Endothelial cell of umbilical vein (primary cell): Measurements from ENCODE around the gene STAG1. TPM values are rescaled to one million over a fixed set of nuclear protein-coding genes. Genes with fewer than 3 reads are reported as not detected.

Experiments used
- BruUV-seq: library from RNA; stranded (reverse); fragments of 400-500 nt; replicated peaks from 2 replicates; lab custom pipeline; 2021; lab: Mats Ljungman, UMichigan
- CTCF ChIA-PET: fragments of 300-600, 350-600 bp; sonication (Branson Sonifier 250); formaldehyde crosslinking; loops from one replicate; lab custom pipeline; 2021; ENCODE audit warnings: antibody characterized with exemption, inconsistent platforms; lab: Charles Lee
- POLR2A ChIA-PET: fragments of 300-600, 350-600 bp; sonication (Branson Sonifier 250); formaldehyde crosslinking; loops from one replicate; lab custom pipeline; 2021; ENCODE audit warnings: antibody characterized with exemption, inconsistent platforms; lab: Charles Lee
- DNase-seq: peaks from one replicate; pipeline ENCODE4 v3.0.0-alpha.2; 2011; ENCODE audit warnings: low read depth, low spot score
- FAIRE-seq: peaks from 2 replicates; lab custom pipeline; 2011; peaks lifted over from hg19 to GRCh38; lab: Jason Lieb, UNC
- H2AFZ ChIP-seq: 2 replicates; pipeline ENCODE4 v1.6.0; 2012; ENCODE audit warnings: low read depth, low read length, control low read depth, inconsistent platforms
- H3K27ac ChIP-seq: 2 replicates; pipeline ENCODE4 v1.5.1; 2011; ENCODE audit warnings: low read depth, mild to moderate bottlenecking, control low read depth, low read length, moderate library complexity; ENCODE audit not compliant: insufficient read depth
- H3K27me3 ChIP-seq, 2 experiments: 2 replicates each; pipeline versions ENCODE4 v1.6.0 to v1.6.1; 2011; ENCODE audit warnings: low read length in 2 of 2, mixed read lengths in 1 of 2; ENCODE audit not compliant: control insufficient read depth in 2 of 2, insufficient read depth in 2 of 2
- H3K36me3 ChIP-seq, 2 experiments: 2 replicates in 1 of 2; 3 replicates in 1 of 2; pipeline ENCODE4 v1.5.1; 2011; ENCODE audit warnings: low read length in 2 of 2, mild to moderate bottlenecking in 1 of 2, moderate library complexity in 1 of 2; ENCODE audit not compliant: control insufficient read depth in 2 of 2, insufficient read depth in 2 of 2; ENCODE audit errors: extremely low read depth in 1 of 2
- H3K4me1 ChIP-seq: 3 replicates; pipeline ENCODE4 v1.5.1; 2011; ENCODE audit warnings: mild to moderate bottlenecking, low read length; ENCODE audit not compliant: control insufficient read depth, insufficient read depth; ENCODE audit errors: extremely low read depth
- H3K4me2 ChIP-seq: 2 replicates; pipeline ENCODE4 v1.6.1; 2011; ENCODE audit warnings: low read length, control low read depth, mixed read lengths; ENCODE audit not compliant: insufficient read depth
- H3K4me3 ChIP-seq, 3 experiments: fragments of 200-600 bp in 1 of 3; sonication (generic), shearing (Covaris generic) in 1 of 3; replicated peaks in 1 of 3; 2 replicates each; pipeline ENCODE4 v1.5.1; 2011 to 2016; ENCODE audit warnings: control low read depth in 3 of 3, low read length in 3 of 3, mild to moderate bottlenecking in 2 of 3, inconsistent platforms in 1 of 3, low read depth in 1 of 3, moderate library complexity in 1 of 3; ENCODE audit not compliant: insufficient read depth in 1 of 3
- H3K79me2 ChIP-seq: 2 replicates; pipeline ENCODE4 v1.6.0; 2012; ENCODE audit warnings: low read length, inconsistent platforms; ENCODE audit not compliant: control insufficient read depth, insufficient read depth
- H3K9ac ChIP-seq: replicated peaks from 2 replicates; pipeline ENCODE3; 2011; ENCODE audit warnings: low read length, control low read depth; ENCODE audit not compliant: insufficient read depth; ENCODE audit errors: extremely low read depth
- H3K9me1 ChIP-seq: replicated peaks from 3 replicates; pipeline ENCODE4 v1.6.0; 2011; ENCODE audit warnings: mild to moderate bottlenecking, low read length; ENCODE audit not compliant: control insufficient read depth, insufficient read depth; ENCODE audit errors: extremely low read depth
- H3K9me3 ChIP-seq: replicated peaks from 2 replicates; pipeline ENCODE4 v1.5.1; 2012; ENCODE audit warnings: low read length, inconsistent platforms; ENCODE audit not compliant: control insufficient read depth, insufficient read depth
- H4K20me1 ChIP-seq: replicated peaks from 2 replicates; pipeline ENCODE3; 2011; ENCODE audit warnings: mild to moderate bottlenecking, low read length; ENCODE audit not compliant: control insufficient read depth, insufficient read depth; ENCODE audit errors: extremely low read depth
- CTCF ChIP-seq, 2 donors: IDR thresholded peaks; 1 replicate in 1 of 2; 2 replicates in 1 of 2; pipeline ENCODE4 v1.5.1; 2011; ENCODE audit warnings: low read length in 2 of 2, mild to moderate bottlenecking in 2 of 2, moderate library complexity in 2 of 2, control low read depth in 1 of 2, inconsistent platforms in 1 of 2, low read depth in 1 of 2; ENCODE audit not compliant: insufficient read depth in 1 of 2; ENCODE audit errors: extremely low read depth in 1 of 2
- EZH2 ChIP-seq: IDR thresholded peaks from 2 replicates; pipeline ENCODE4 v1.6.1; 2012; ENCODE audit warnings: borderline replicate concordance, low read depth, mild to moderate bottlenecking, moderate library complexity, low read length, inconsistent platforms; ENCODE audit not compliant: severe bottlenecking
- FOS ChIP-seq: IDR thresholded peaks from 2 replicates; pipeline ENCODE4 v1.6.1; 2011; ENCODE audit warnings: mild to moderate bottlenecking, low read length, moderate library complexity, borderline replicate concordance; ENCODE audit not compliant: insufficient read depth
- GATA2 ChIP-seq: IDR thresholded peaks from 2 replicates; pipeline ENCODE4 v1.7.0; 2011; ENCODE audit warnings: low read depth, mild to moderate bottlenecking, moderate library complexity, mixed read lengths, low read length; ENCODE audit not compliant: insufficient read length, insufficient read depth
- JUN ChIP-seq: IDR thresholded peaks from 2 replicates; pipeline ENCODE4 v1.6.1; 2011; ENCODE audit warnings: borderline replicate concordance, low read depth; ENCODE audit not compliant: insufficient read length, insufficient read depth
- MAX ChIP-seq: IDR thresholded peaks from 2 replicates; pipeline ENCODE4 v1.6.1; 2011; ENCODE audit not compliant: insufficient read depth, insufficient read length
- MYC ChIP-seq: IDR thresholded peaks from one replicate; pipeline ENCODE4 v1.6.1; 2011; ENCODE audit warnings: mild to moderate bottlenecking, low read depth, low read length
- POLR2A ChIP-seq: IDR thresholded peaks from 2 replicates; pipeline ENCODE4 v1.6.1; 2012; ENCODE audit warnings: low read depth, mild to moderate bottlenecking, control low read depth, low read length
- POLR2AphosphoS5 ChIP-seq: IDR thresholded peaks from 2 replicates; pipeline ENCODE4 v1.6.1; 2012; ENCODE audit warnings: low read depth, mild to moderate bottlenecking, control low read depth, low read length, moderate library complexity; ENCODE audit not compliant: insufficient read depth
- dilution Hi-C: fragments of 300-500 bp; cut with MboI; formaldehyde crosslinking; loops from one replicate; pipeline ENCODE4 v1.15.0; 2019; ENCODE audit warnings: low sequenced_read_pairs; ENCODE audit not compliant: extremely low pct_ligation_motif_present
- intact Hi-C: fragments of 100-400 bp; cut with micrococcal nuclease; formaldehyde crosslinking; loops from one replicate; pipeline ENCODE4 v1.10.0; 2022
- polyA plus RNA-seq, 4 experiments: library from polyadenylated mRNA; depleted of rRNA in 3 of 4; stranded (reverse) in 3 of 4; unstranded in 1 of 4; fragments of >200 nt; gene quantifications; 2 replicates each; pipeline versions ENCODE4 v1.2.1 to v1.2.3, GENCODE V29; 2011 to 2012; ENCODE audit warnings: missing spikeins in 1 of 4
- total RNA-seq: library from RNA; stranded (reverse); gene quantifications from 2 replicates; pipeline ENCODE4 v1.2.3, GENCODE V29; 2021

Gene STAG1
- total and polyA plus RNA-seq, 2 donors (not counting 3 experiments of a cell fraction or from before 2014, with no cell fraction given): 7.4 to 42.1 TPM

- no peak for TF ChIP-seq MAX
- TF ChIP-seq POLR2AphosphoS5: no peak
- no peak for TF ChIP-seq JUN
- no peak for TF ChIP-seq EZH2
- TF ChIP-seq CTCF (IDR thresholded peaks at IDR 0.05; ENCODE audit: extremely low read depth in 1 of 2, insufficient read depth in 1 of 2, low read depth in 1 of 2, low read length in 2 of 2): no peak
- TF ChIP-seq POLR2A: no peak
- no peak for TF ChIP-seq FOS
- TF ChIP-seq MYC: no peak
- TF ChIP-seq GATA2: no peak
- ChIA-PET POLR2A (no interaction called here), CTCF (interaction anchor here (0.7 to 1.4 kb wide), 4 partner anchors 10 to 397 kb away, joined by 3 to 4 read pairs (median 3); no protein-coding TSS in a partner anchor)
- Histone ChIP-seq H3K36me3 (no peaks in the 10 kb centered on the region), H3K4me3 (no peak overlapping the region), H3K27ac (no peak overlapping the region), H3K4me2 (no peak overlapping the region), H3K79me2 (peaks cover 4% of the 10 kb centered on the region), H2AFZ (no peak overlapping the region), H3K9me3 (no peaks in the 10 kb centered on the region), H3K9ac (no peak overlapping the region), H3K9me1 (no peaks in the 10 kb centered on the region), H4K20me1 (peaks cover 3% of the 10 kb centered on the region), H3K4me1 (no peaks in the 10 kb centered on the region), H3K27me3 (no peaks in the 10 kb centered on the region)
- FAIRE-seq (no peak), DNase-seq (no peak)
- intact Hi-C loops (no loop called here), dilution Hi-C loops (no loop called here)
- no TSS peak for BruUV-seq
Observed at GRCh38 chr3:136617198-136617597, 135.0 kb downstream of the STAG1 start.
